ENCODE measurements around the gene AAK1.
"Not testable (repeated sequence)": the region's sequence is repeated elsewhere in the genome, so short reads cannot be mapped to it uniquely, and the experiment has no call there.

Gene AAK1

GRCh38 chr2:69624131-69624530, 19.4 kb downstream of the AAK1 start:
- DNase-seq: no peak

- no peak for DNase-seq
Observed at GRCh38 chr2:69623236-69623635, 20.3 kb downstream of the AAK1 start.

GRCh38 chr2:69622805-69623204, 20.7 kb downstream of the AAK1 start:
- DNase-seq: not testable (repeated sequence)

- DNase-seq: not testable (repeated sequence)
Observed at GRCh38 chr2:69622017-69622540, 21.5 kb downstream of the AAK1 start.

- no peak for DNase-seq
Observed at GRCh38 chr2:69621440-69621839, 22.1 kb downstream of the AAK1 start.

GRCh38 chr2:69620870-69621269, 22.7 kb downstream of the AAK1 start:
- peak in 1 of 2 donors; percentile 20 for DNase-seq

- peak in 1 of 2 donors; percentile 25 for DNase-seq
Observed at GRCh38 chr2:69619725-69620124, 23.8 kb downstream of the AAK1 start.

- DNase-seq: no peak
Observed at GRCh38 chr2:69618362-69618761, 25.2 kb downstream of the AAK1 start.

- DNase-seq: no peak
Observed at GRCh38 chr2:69617744-69618143, 25.8 kb downstream of the AAK1 start.

- DNase-seq: peak in 1 of 2 donors; percentile 50
Observed at GRCh38 chr2:69616755-69617154, 26.8 kb downstream of the AAK1 start.

GRCh38 chr2:69615969-69616368, 27.6 kb downstream of the AAK1 start:
- DNase-seq: no peak

GRCh38 chr2:69615078-69615625, 28.4 kb downstream of the AAK1 start:
- no peak for DNase-seq

GRCh38 chr2:69612707-69613106, 30.8 kb downstream of the AAK1 start:
- DNase-seq: no peak

- DNase-seq: no peak
Observed at GRCh38 chr2:69612200-69612599, 31.3 kb downstream of the AAK1 start.

GRCh38 chr2:69608109-69608508, 35.4 kb downstream of the AAK1 start:
- no peak for DNase-seq

- DNase-seq: not testable (repeated sequence)
Observed at GRCh38 chr2:69606771-69607170, 36.8 kb downstream of the AAK1 start.

GRCh38 chr2:69605284-69605683, 38.3 kb downstream of the AAK1 start:
- DNase-seq: no peak

- no peak for DNase-seq
Observed at GRCh38 chr2:69604836-69605235, 38.7 kb downstream of the AAK1 start.

- DNase-seq: no peak
Observed at GRCh38 chr2:69604026-69604678, 39.4 kb downstream of the AAK1 start.

- DNase-seq: no peak
Observed at GRCh38 chr2:69603146-69603743, 40.3 kb downstream of the AAK1 start.

GRCh38 chr2:69601179-69601612, 42.3 kb downstream of the AAK1 start:
- DNase-seq: no peak

GRCh38 chr2:69600425-69600824, 43.1 kb downstream of the AAK1 start:
- DNase-seq: no peak

GRCh38 chr2:69597843-69598610, 45.5 kb downstream of the AAK1 start:
- no peak for DNase-seq

Measured in CD4-positive, alpha-beta T cell treated with Interferon alpha-2 for 1 hour (primary cell).